ENCODE results near the gene SPOCK2. TPM values are rescaled to one million over a fixed set of nuclear protein-coding genes. Genes with fewer than 3 reads are reported as not detected.

SPOCK2 gene
- total and polyA plus RNA-seq, 2 of the 4 experiments (the other 2 are of a cell fraction), result 0.02 TPM; not detected in 1

GRCh38 chr10:72031706-72032105, 56.6 kb downstream of the SPOCK2 start:
- Histone ChIP-seq H2BK120ac (ENCODE audit: low read depth, low read length) (no peak overlapping the region), H2AK9ac (replicated peaks; ENCODE audit: low read depth, low read length, poor library complexity) (no peak overlapping the region), H3K18ac (ENCODE audit: low read depth, low read length) (no peak overlapping the region), H3K79me1 (ENCODE audit: low read depth in 1 of 2, low read length in 2 of 2) (no peaks in the 10 kb centered on the region), H3K4me1 (ENCODE audit: control insufficient read depth, insufficient read depth, low read length) (peaks cover 2% of the 10 kb centered on the region; the same call in 1 of the 2 replicates), H3K9ac (ENCODE audit: low read depth, low read length) (no peak overlapping the region), H4K91ac (ENCODE audit: insufficient read depth, low read depth, low read length) (no peak overlapping the region), H2AFZ (replicated peaks; ENCODE audit: low read length, poor library complexity) (no peak overlapping the region), H3K4me2 (ENCODE audit: low read depth, low read length) (no peak overlapping the region), H4K20me1 (ENCODE audit: insufficient read depth, low read length) (no peaks in the 10 kb centered on the region), H3K14ac (replicated peaks; ENCODE audit: low read depth, low read length) (no peak overlapping the region), H3K27ac (ENCODE audit: insufficient read depth, low read length) (no peak overlapping the region), H3K36me3 (ENCODE audit: control insufficient read depth, insufficient read depth, low read length) (no peaks in the 10 kb centered on the region), H3K56ac (ENCODE audit: extremely low read depth, insufficient read depth, low read length) (no peak overlapping the region), H4K5ac (ENCODE audit: low read depth, low read length) (no peak overlapping the region), H2BK15ac (ENCODE audit: low read depth, low read length) (no peak overlapping the region), H2BK5ac (ENCODE audit: low read depth, low read length, poor library complexity, severe bottlenecking) (no peak overlapping the region), H3K9me3 (ENCODE audit: control insufficient read depth, insufficient read depth, low read length) (no peaks in the 10 kb centered on the region), H3K23ac (ENCODE audit: low read depth, low read length) (no peak overlapping the region), H3K27me3 (ENCODE audit: control insufficient read depth, insufficient read depth, low read length) (peaks cover 29% of the 10 kb centered on the region), H3K4ac (ENCODE audit: low read depth, low read length) (no peak overlapping the region), H3K9me1 (ENCODE audit: insufficient read depth, low read length) (no peaks in the 10 kb centered on the region; the same call in 1 of the 2 replicates), H2AK5ac (ENCODE audit: low read depth, low read length) (no peak overlapping the region), H4K8ac (ENCODE audit: low read depth in 2 of 2, low read length in 2 of 2) (no peak overlapping the region), H3K4me3 (ENCODE audit: insufficient read depth, low read depth, low read length) (no peak overlapping the region), H2BK20ac (ENCODE audit: low read depth, low read length) (no peak overlapping the region)
- no TSS peak for BruUV-seq (replicated peaks)
- POLR2A ChIA-PET (ENCODE audit: unreplicated experiment), result no interaction called here
- in situ Hi-C loops (cut with MboI; ENCODE audit: low sequenced_read_pairs) (no loop called here), dilution Hi-C loops (cut with HindIII; ENCODE audit: low sequenced_read_pairs, unreplicated experiment) (no loop called here), intact Hi-C loops (cut with micrococcal nuclease) (no loop called here)
- TF ChIP-seq POLR2A (IDR thresholded peaks at IDR 0.05; ENCODE audit: low read depth, low read length), result no peak
- TF ChIP-seq MXI1 (IDR thresholded peaks at IDR 0.05; ENCODE audit: borderline replicate concordance, low read depth, low read length), result no peak
- TF ChIP-seq MAZ (IDR thresholded peaks at IDR 0.05; ENCODE audit: borderline replicate concordance, low read depth, low read length), result no peak
- WGBS, 2 experiments (ENCODE audit: extremely low coverage in 2 of 2, insufficient read length in 1 of 2), result 100% methylated on average over 7 of the region's 10 CpGs; no CpG with 5 or more reads in 1 of the 2 experiments
- CTCF ChIA-PET, result no interaction called here
- no peak for ATAC-seq (ENCODE audit: low read depth)
- DNase-seq, result no peak
